ENCODE measurements around the gene LYPD6.

DNA sequence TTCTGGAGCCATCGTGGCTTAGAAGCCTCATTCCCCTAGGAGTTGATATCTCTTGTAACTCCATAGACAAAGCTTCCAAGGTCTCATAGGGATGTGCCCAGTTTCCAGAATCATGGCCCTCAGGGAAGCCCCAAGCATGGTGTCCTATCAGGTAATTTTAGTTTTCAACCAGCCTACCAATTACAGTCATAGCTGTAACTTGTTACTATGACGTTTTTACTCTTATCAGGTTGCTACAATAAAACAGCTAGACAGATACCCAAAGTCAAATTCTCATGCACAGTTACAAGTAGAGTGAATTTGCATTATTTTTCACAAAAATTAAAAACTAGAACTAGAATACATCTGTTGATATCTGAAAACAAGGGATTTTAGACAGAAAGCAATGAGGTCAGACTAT is 8.9 kb downstream of the LYPD6 start:
- TF ChIP-seq, protein P1, sequence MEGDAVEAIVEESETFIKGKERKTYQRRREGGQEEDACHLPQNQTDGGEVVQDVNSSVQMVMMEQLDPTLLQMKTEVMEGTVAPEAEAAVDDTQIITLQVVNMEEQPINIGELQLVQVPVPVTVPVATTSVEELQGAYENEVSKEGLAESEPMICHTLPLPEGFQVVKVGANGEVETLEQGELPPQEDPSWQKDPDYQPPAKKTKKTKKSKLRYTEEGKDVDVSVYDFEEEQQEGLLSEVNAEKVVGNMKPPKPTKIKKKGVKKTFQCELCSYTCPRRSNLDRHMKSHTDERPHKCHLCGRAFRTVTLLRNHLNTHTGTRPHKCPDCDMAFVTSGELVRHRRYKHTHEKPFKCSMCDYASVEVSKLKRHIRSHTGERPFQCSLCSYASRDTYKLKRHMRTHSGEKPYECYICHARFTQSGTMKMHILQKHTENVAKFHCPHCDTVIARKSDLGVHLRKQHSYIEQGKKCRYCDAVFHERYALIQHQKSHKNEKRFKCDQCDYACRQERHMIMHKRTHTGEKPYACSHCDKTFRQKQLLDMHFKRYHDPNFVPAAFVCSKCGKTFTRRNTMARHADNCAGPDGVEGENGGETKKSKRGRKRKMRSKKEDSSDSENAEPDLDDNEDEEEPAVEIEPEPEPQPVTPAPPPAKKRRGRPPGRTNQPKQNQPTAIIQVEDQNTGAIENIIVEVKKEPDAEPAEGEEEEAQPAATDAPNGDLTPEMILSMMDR (IDR thresholded peaks at IDR 0.05): no peak
- TF ChIP-seq POLR2A (IDR thresholded peaks at IDR 0.05): no peak
